ENCODE measurements around the gene OR4C6.

OR4C6 gene

GRCh38 chr11:55661901-55662300, at the start of gene OR4C6:
OR4C6 (plus strand) TSS chr11:55662201; CDS start chr11:55665167, 2,966 bp downstream.
- DNase-seq (ENCODE audit: low spot score): no peak

- DNase-seq (ENCODE audit: low spot score): no peak
Measured at GRCh38 chr11:55624531-55624930, 37.5 kb upstream of the OR4C6 start.

DNA sequence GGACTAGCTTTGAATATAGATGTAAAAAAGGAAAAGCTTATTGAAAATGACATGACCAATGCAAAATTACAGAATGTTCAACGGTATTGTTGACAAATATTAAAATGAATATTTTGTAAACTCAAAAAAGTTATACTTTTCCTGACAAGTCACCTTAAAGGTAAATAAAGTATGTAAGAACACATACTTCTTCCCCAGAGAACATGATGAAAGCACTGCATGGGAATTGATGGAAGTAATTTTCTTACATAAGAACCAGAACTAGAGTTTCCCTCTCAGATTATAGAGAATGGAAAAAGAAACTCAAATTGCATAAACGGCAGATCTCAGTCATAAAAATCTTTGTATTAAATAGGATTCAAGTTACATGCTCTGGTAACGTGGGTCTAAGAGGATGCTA, 27.2 kb upstream of the OR4C6 start, which contains the start of gene OR4P4:
Gene OR4P4 (plus strand): TSS at position 301 of the 400 bp plus-strand sequence.
- no peak for DNase-seq (ENCODE audit: low spot score)

DNA sequence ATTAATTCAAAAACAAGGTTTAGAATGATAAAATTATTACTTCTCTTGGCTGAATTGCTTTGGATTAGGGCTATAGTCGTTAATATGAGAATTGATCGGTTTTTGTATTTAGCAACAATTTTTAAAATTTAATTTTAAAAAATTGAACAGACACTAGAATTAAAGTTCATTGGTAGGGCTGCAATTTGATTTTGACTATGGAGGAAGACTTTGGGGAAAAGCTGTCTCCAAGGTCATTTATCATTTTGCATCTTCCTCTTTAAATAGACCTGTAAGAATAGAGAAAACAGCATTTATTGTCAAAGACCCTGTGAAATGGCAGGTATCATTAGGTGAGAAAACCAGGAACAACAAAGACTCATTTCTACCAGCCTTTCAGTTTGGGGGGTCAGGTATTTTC, 14.0 kb upstream of the OR4C6 start, which contains the start of gene OR4S2:
Gene OR4S2 (plus strand): TSS at position 301 of the 400 bp plus-strand sequence. CDS start 2,577 bp downstream, outside the sequence.
- DNase-seq (ENCODE audit: low spot score): no peak

GRCh38 chr11:55652560-55652959, 9.4 kb upstream of the OR4C6 start:
- no peak for DNase-seq (ENCODE audit: low spot score)

DNA sequence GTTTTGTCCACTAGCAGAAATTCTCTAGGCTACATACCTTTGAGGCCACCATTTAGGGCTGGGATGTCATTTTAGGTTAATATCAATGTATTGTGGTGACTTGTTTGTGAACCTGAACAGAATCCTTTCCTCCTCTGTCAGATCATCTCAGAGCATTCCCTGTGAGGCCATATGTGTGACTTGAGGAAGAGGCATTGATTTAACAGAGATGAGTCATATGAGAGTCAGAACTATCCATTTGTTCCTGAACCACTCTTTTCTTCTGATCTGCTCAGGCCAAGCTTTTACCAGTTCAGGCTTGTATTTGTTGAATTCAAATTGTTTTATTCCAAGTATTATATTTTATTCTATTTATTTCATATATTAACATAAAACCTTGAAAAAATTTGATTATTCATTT, 6.9 kb upstream of the OR4C6 start:
- no peak for DNase-seq (ENCODE audit: low spot score)

GRCh38 chr11:55658031-55658573, 3.9 kb upstream of the OR4C6 start:
- no peak for DNase-seq (ENCODE audit: low spot score)

DNA sequence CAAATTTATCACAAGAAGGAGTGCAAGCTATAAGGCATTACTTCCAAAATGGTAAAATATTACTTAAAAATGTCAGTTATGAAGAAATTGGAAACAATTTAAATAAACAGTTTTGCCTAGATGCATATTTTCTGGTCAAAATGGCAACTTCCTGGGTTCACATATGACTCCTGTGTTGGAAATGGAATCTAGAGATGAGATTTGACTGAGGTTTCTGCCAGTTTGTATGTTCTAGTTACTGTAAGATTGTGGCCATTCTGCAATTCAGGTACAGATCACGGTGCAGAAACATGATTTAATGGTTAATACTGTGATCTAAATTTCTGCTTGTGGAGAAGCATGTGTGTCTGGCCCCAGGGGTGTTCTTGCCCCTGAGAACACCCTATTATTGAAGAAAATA, 3.4 kb upstream of the OR4C6 start:
- DNase-seq (ENCODE audit: low spot score): no peak

- no peak for DNase-seq (ENCODE audit: low spot score)
Measured at GRCh38 chr11:55669376-55669775, 7.4 kb downstream of the OR4C6 start.

GRCh38 chr11:55673860-55674259, 11.9 kb downstream of the OR4C6 start:
- DNase-seq (ENCODE audit: low spot score): no peak

- DNase-seq (ENCODE audit: low spot score): no peak
Measured at GRCh38 chr11:55697817-55698216, 35.8 kb downstream of the OR4C6 start.

DNA sequence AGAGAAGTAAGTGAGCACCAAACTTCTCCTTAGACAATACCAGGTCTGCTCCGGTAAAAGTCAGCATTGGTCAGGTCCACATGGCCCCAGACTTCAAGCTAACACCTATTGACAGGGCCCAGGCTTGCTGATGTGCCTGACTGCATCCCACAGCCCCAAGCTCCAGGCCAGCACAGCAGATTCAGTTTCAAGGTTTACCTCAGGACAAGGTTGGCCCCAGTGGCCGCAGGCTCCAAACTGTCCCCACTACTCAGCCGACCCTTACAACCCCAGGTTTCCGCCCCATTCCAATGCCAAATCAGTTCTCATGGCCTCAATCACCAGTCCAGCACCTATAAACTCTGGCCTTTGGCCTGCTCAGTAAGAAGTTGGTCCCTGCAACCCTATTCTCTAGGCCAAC, 39.4 kb downstream of the OR4C6 start:
- DNase-seq (ENCODE audit: low spot score): no peak

DNA sequence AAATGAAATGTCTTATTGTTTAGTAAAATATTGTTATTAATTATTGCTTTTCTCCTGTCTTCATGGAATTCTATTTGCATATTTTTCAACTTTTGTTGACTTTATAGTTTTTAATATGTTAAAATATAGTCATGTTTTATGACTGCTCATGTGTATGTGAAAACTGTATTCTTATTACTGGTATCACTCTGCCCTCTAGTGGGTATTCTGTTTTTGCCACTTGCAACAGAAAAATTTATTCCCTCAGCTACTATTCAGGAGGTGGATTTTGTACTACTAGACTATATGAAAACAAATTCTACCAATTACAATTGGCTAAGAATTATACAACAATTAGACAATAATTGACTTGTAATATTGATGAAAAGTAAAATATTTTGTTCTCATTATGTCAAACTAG, 45.0 kb downstream of the OR4C6 start:
- DNase-seq (ENCODE audit: low spot score): peak; percentile 11

GRCh38 chr11:55714982-55715888, 53.2 kb downstream of the OR4C6 start:
- no peak for DNase-seq (ENCODE audit: low spot score)

Data from HuH-7.5 (cell line).